Ascending aorta (tissue), 2 donors: ENCODE measurements around the gene DDIT4. TPM values are rescaled to one million over a fixed set of nuclear protein-coding genes. Genes with fewer than 3 reads are reported as not detected.
"Not testable (repeated sequence)": the region's sequence is repeated elsewhere in the genome, so short reads cannot be mapped to it uniquely, and the experiment has no call there.

Source experiments
- DNase-seq, 2 donors: peaks; one replicate each; pipeline ENCODE4 v3.0.0-alpha.2; 2019; ENCODE audit warnings: low spot score in 2 of 2
- H3K27ac ChIP-seq, 2 donors: fragments of 200-600 bp; sonication (generic); one replicate each; pipeline ENCODE4 v1.5.1; 2016 to 2017; ENCODE audit warnings: mild to moderate bottlenecking in 1 of 2
- H3K27me3 ChIP-seq: fragments of 200-600 bp; sonication (generic); one replicate; pipeline ENCODE4 v1.5.1; 2017
- H3K36me3 ChIP-seq, 2 donors: fragments of 200-600 bp; sonication (generic); one replicate each; pipeline ENCODE4 v1.5.1; 2016
- H3K4me1 ChIP-seq, 2 donors: fragments of 200-600 bp; sonication (generic); one replicate each; pipeline ENCODE4 v1.5.1; 2016 to 2017; ENCODE audit warnings: mild to moderate bottlenecking in 1 of 2
- H3K4me3 ChIP-seq, 2 donors: fragments of 200-600 bp; sonication (generic); one replicate each; pipeline ENCODE4 v1.5.1; 2016 to 2017; ENCODE audit warnings: mild to moderate bottlenecking in 1 of 2
- H3K9me3 ChIP-seq, 2 donors: fragments of 200-600 bp; sonication (generic); one replicate each; pipeline ENCODE4 v1.5.1; 2016
- intact Hi-C: fragments of 100-400 bp; cut with DNase I; formaldehyde crosslinking; loops from one replicate; pipeline ENCODE4 v1.15.1; 2023
- total RNA-seq: library from RNA; depleted of rRNA; stranded (reverse); fragments of >200 nt; gene quantifications from one replicate; pipeline ENCODE4 v1.1.0, GENCODE V29; 2016
- TF ChIP-seq, protein P1 (sequence below), 3 experiments: fragments of 200-600 bp in 2 of 3; fragments of 450-650 bp in 1 of 3; sonication (generic) in 2 of 3; IDR thresholded peaks; one replicate each; pipeline ENCODE4 v1.5.1; 2016 to 2019; ENCODE audit warnings: antibody characterized with exemption in 3 of 3, mild to moderate bottlenecking in 1 of 3, moderate library complexity in 1 of 3

Gene DDIT4
- total RNA-seq, 1 donor from 2014 or later: 394 TPM

DNA sequence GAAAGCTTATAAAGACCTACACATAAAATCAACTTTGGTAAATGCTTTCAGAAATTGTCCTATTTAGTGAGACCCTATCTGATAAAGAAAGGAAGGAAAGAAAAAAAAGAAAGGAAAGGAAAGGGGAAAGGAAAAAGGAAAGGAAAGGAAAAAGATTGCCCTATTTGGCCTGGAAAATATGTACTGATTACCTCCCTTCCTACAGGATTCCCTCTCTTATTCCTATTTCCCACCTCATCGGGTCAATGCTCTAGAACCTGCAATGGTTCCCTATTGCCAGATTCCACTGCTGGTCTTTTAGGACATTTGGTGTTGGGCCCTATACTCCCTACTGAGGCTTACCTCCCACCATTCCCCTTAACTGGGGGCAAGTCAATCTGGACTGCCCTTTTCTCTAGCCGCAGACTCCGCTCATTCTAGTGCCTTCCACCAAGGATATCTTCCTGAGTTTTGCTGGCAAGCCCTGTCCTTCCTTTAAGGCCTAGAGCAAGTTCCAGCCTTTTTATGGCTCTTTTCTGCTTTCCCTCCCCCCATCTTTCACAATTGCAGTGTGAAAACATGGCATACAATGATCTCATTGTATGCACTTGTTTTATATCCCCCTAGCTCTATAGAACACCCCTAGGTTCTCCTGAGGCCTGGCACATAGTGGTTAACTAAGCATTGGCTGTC lies 4.4 kb downstream of the DDIT4 start:
- H3K27me3 ChIP-seq: no peaks in the 10 kb centered on the region
- peaks cover 3 to 14% of the 10 kb centered on the region in 2 donors for H3K4me1 ChIP-seq
- TF ChIP-seq, protein P1, sequence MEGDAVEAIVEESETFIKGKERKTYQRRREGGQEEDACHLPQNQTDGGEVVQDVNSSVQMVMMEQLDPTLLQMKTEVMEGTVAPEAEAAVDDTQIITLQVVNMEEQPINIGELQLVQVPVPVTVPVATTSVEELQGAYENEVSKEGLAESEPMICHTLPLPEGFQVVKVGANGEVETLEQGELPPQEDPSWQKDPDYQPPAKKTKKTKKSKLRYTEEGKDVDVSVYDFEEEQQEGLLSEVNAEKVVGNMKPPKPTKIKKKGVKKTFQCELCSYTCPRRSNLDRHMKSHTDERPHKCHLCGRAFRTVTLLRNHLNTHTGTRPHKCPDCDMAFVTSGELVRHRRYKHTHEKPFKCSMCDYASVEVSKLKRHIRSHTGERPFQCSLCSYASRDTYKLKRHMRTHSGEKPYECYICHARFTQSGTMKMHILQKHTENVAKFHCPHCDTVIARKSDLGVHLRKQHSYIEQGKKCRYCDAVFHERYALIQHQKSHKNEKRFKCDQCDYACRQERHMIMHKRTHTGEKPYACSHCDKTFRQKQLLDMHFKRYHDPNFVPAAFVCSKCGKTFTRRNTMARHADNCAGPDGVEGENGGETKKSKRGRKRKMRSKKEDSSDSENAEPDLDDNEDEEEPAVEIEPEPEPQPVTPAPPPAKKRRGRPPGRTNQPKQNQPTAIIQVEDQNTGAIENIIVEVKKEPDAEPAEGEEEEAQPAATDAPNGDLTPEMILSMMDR (IDR thresholded peaks at IDR 0.05): no peak
- DNase-seq: no peak
- H3K27ac ChIP-seq: peak overlapping the region in 1 of 2 donors; percentile 89
- no peaks in the 10 kb centered on the region for H3K9me3 ChIP-seq
- intact Hi-C loops: loop anchor here (5.0 kb wide), 1 partner anchor 39 kb away; no protein-coding TSS in a partner anchor
- H3K36me3 ChIP-seq: peaks cover 22 to 24% of the 10 kb centered on the region in 2 donors
- no peak overlapping the region for H3K4me3 ChIP-seq

DNA sequence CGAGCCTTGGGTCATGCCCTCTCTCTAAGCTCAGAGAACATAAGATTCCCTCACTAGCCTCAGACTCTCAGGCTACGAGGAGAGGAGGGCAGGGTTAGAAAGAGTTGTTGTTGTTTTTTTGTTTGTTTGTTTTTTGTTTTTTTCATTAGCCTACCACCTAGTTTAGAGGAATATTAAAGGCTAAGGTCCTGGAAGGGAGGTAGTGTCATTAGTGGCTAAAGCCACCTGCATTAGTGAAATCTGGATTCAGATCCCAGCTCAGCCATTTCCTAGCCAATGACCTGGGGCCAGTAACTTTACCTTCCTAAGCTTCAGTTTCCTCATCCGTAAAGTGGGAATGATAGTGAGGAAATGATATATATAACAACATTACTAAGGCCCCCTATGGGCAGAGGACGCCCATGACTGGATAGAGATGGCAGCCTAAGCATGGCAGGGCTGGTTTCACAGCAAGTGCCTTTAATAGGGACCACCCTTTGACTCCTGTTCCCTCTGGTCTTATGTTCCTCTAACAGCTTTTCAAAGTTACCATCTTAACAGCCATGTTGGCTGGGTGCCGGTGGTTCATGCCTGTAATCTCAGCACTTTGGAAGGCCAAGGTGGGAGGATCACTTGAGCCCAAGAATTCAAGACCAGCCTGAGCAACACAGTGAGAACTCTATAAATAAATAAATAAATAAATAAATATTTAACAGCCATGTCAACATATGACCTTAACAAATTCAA lies 5.1 kb downstream of the DDIT4 start:
- intact Hi-C loops: loop anchor here (5.0 kb wide), 1 partner anchor 38 kb away; no protein-coding TSS in a partner anchor
- Histone ChIP-seq H3K27me3 (no peaks in the 10 kb centered on the region), H3K4me3 (no peak overlapping the region), H3K27ac (no peak overlapping the region), H3K4me1 (peaks cover 3 to 14% of the 10 kb centered on the region in 2 donors), H3K9me3 (no peaks in the 10 kb centered on the region), H3K36me3 (peaks cover 22 to 24% of the 10 kb centered on the region in 2 donors)
- no peak for DNase-seq
- TF ChIP-seq, protein P1 (IDR thresholded peaks at IDR 0.05): no peak

DNA sequence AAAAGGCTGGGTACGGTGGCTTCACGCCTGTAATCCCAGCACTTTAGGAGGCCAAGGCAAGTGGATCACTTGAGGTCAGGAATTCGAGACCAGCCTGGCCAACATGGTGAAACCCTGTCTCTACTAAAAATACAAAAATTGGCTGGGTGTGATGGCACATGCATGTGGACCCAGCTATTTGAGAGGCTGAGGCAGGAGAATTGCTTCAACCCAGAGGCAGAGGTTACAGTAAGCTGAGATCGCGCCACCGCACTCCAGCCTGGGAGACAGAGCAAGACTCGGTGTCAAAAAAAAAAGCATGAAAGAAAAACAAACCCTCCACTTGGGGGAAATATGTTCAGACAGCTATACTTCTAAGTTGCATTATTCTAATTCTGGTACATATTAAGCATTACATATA lies 5.9 kb downstream of the DDIT4 start:
- not testable (repeated sequence) for DNase-seq, H3K4me3 ChIP-seq, H3K9me3 ChIP-seq, H3K27ac ChIP-seq, H3K27me3 ChIP-seq
- intact Hi-C loops: loop anchor here (5.0 kb wide), 1 partner anchor 38 kb away; no protein-coding TSS in a partner anchor
- H3K4me1 ChIP-seq: peaks cover 3 to 14% of the 10 kb centered on the region in 2 donors
- peaks cover 17 to 19% of the 10 kb centered on the region in 2 donors for H3K36me3 ChIP-seq

DNA sequence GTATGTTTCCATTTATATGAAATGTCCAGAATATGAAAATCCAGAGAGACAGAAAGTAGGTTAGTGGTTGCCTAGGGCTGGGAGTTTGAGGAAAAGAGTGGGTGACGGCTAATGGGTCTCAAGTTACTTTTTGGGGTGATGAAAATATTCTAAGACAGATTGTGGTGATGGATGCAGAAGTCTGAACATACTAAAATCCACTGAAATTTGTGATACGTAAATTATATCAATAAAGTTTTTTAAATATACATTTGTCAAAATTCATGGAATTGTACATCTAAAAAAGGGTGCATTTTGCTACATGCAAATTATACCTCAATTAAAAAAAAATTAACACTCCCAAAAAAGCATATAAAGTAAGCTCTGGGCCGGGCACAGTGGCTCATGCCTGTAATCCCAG lies 9.4 kb downstream of the DDIT4 start:
- peaks cover 0 to 3% of the 10 kb centered on the region in 2 donors for H3K4me1 ChIP-seq
- H3K9me3 ChIP-seq: no peaks in the 10 kb centered on the region
- TF ChIP-seq, protein P1 (IDR thresholded peaks at IDR 0.05): no peak
- H3K36me3 ChIP-seq: no peaks in the 10 kb centered on the region
- H3K27ac ChIP-seq: no peak overlapping the region
- H3K27me3 ChIP-seq: no peaks in the 10 kb centered on the region
- no peak overlapping the region for H3K4me3 ChIP-seq
- no peak for DNase-seq
- intact Hi-C loops: no loop called here

DNA sequence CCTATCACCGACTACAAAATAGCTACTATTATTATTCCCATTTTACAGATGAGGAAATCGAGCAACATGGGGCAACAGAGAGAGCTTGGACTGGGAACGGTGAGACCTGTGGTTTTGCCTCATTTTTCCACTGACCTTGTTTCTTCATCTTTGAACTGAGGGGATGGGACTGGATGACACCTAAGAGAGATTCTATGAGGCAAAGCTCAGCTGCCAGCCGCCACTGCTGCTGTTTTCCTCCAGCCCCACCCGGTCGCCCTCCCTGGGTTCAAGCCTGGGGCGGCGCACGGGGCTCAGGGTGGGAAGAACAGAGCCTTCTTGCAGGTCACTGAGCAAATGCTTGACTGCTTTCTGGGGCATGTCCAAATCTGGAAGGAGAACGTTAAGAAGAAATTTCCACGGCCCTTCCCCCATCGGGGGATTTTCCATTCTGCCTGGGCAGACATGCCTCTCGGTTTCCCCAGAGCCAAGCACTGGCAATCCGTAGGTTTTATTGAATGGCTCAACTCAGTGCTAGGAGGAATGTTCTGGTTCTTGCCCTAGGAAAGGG lies 12.3 kb downstream of the DDIT4 start:
- no peak overlapping the region for H3K27ac ChIP-seq
- no peak for DNase-seq
- TF ChIP-seq, protein P1 (IDR thresholded peaks at IDR 0.05): no peak
- H3K4me1 ChIP-seq: peaks cover 0 to 3% of the 10 kb centered on the region in 2 donors
- intact Hi-C loops: no loop called here
- H3K9me3 ChIP-seq: no peaks in the 10 kb centered on the region
- H3K27me3 ChIP-seq: no peaks in the 10 kb centered on the region
- no peaks in the 10 kb centered on the region for H3K36me3 ChIP-seq
- no peak overlapping the region for H3K4me3 ChIP-seq
